ENCODE data around the gene CTIF.

Gene CTIF

GRCh38 chr18:48660346-48661228 is 121.8 kb downstream of the CTIF start:
- FAIRE-seq (no peak), DNase-seq (ENCODE audit: insufficient read length) (no peak)
- TF ChIP-seq POLR2A (IDR thresholded peaks at IDR 0.05; ENCODE audit: low read depth, low read length), result no peak
- no peak for TF ChIP-seq POLR2AphosphoS5 (IDR thresholded peaks at IDR 0.05; ENCODE audit: low read depth, low read length)
- TF ChIP-seq TAF1 (IDR thresholded peaks at IDR 0.05; ENCODE audit: borderline replicate concordance, low read depth, low read length), result no peak

- FAIRE-seq (no peak), DNase-seq (ENCODE audit: insufficient read length) (no peak)
- TF ChIP-seq POLR2A (IDR thresholded peaks at IDR 0.05; ENCODE audit: low read depth, low read length) (no peak), TAF1 (IDR thresholded peaks at IDR 0.05; ENCODE audit: borderline replicate concordance, low read depth, low read length) (no peak), POLR2AphosphoS5 (IDR thresholded peaks at IDR 0.05; ENCODE audit: low read depth, low read length) (no peak)
Observed at GRCh38 chr18:48661421-48661820, 122.6 kb downstream of the CTIF start.

GRCh38 chr18:48662011-48662661 is 123.3 kb downstream of the CTIF start:
- no peak for TF ChIP-seq POLR2AphosphoS5 (IDR thresholded peaks at IDR 0.05; ENCODE audit: low read depth, low read length)
- FAIRE-seq (peak; percentile 24), DNase-seq (ENCODE audit: insufficient read length) (no peak)

- FAIRE-seq (no peak), DNase-seq (ENCODE audit: insufficient read length) (no peak)
- TF ChIP-seq TAF1 (IDR thresholded peaks at IDR 0.05; ENCODE audit: borderline replicate concordance, low read depth, low read length) (no peak), POLR2AphosphoS5 (IDR thresholded peaks at IDR 0.05; ENCODE audit: low read depth, low read length) (no peak), POLR2A (IDR thresholded peaks at IDR 0.05; ENCODE audit: low read depth, low read length) (no peak)
Observed at GRCh38 chr18:48663096-48663930, 124.5 kb downstream of the CTIF start.

- DNase-seq (ENCODE audit: insufficient read length) (peak; percentile 75), FAIRE-seq (peak; percentile 85)
- TF ChIP-seq POLR2AphosphoS5 (IDR thresholded peaks at IDR 0.05; ENCODE audit: low read depth, low read length) (no peak), POLR2A (IDR thresholded peaks at IDR 0.05; ENCODE audit: low read depth, low read length) (no peak), TAF1 (IDR thresholded peaks at IDR 0.05; ENCODE audit: borderline replicate concordance, low read depth, low read length) (no peak)
Observed at GRCh38 chr18:48663931-48664847, 125.4 kb downstream of the CTIF start.

GRCh38 chr18:48665654-48666053 is 126.8 kb downstream of the CTIF start:
- FAIRE-seq, result peak; percentile 24

GRCh38 chr18:48666613-48667012 is 127.8 kb downstream of the CTIF start:
- no peak for FAIRE-seq
- no peak for DNase-seq (ENCODE audit: insufficient read length)
- no peak for TF ChIP-seq POLR2AphosphoS5 (IDR thresholded peaks at IDR 0.05; ENCODE audit: low read depth, low read length)
- TF ChIP-seq POLR2A (IDR thresholded peaks at IDR 0.05; ENCODE audit: low read depth, low read length), result no peak
- no peak for TF ChIP-seq TAF1 (IDR thresholded peaks at IDR 0.05; ENCODE audit: borderline replicate concordance, low read depth, low read length)

More at GRCh38 chr18:48665654-48666053, 126.8 kb downstream of the CTIF start:
- no peak for DNase-seq (ENCODE audit: insufficient read length)
- TF ChIP-seq TAF1 (IDR thresholded peaks at IDR 0.05; ENCODE audit: borderline replicate concordance, low read depth, low read length) (no peak), POLR2AphosphoS5 (IDR thresholded peaks at IDR 0.05; ENCODE audit: low read depth, low read length) (no peak), POLR2A (IDR thresholded peaks at IDR 0.05; ENCODE audit: low read depth, low read length) (no peak)

- TF ChIP-seq POLR2A (IDR thresholded peaks at IDR 0.05; ENCODE audit: low read depth, low read length) (no peak), POLR2AphosphoS5 (IDR thresholded peaks at IDR 0.05; ENCODE audit: low read depth, low read length) (no peak), TAF1 (IDR thresholded peaks at IDR 0.05; ENCODE audit: borderline replicate concordance, low read depth, low read length) (no peak)
- FAIRE-seq (peak; percentile 67), DNase-seq (ENCODE audit: insufficient read length) (no peak)
Observed at GRCh38 chr18:48667276-48668254, 128.7 kb downstream of the CTIF start.

DNA sequence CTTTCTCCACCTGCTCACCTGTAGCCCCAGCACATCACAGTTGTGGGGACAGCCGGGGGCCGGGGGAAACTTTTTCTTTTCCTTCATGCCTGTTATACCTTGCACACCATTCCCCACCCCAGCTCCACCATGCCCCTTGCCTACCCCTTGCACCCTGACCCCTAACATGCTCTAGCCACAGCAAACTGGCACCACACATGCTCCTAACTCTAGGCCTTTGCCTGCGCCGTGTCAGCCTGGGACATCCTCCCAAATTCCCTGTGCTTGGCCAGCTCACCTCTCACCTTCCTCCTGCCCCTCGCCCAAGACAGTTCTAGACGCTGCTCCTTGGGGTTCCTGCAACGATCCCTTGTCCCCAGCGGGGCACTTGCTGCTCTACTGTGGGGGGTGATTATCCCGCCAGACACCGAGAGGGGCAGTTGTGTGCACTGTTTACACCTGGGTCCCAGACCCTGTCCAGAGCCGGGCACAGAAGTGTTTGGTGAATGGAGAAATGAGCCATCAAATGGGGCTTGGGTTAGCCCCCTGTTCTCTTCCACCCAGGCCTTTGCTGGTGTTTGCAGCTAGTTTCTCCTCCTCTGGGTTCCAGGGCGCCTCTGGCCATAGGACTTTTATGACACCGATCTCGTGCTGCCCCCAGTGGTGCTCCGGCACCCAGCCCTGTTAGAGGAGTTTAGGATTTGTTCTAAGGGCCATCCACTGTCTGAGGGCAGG is 129.8 kb downstream of the CTIF start:
- DNase-seq (ENCODE audit: insufficient read length) (no peak), FAIRE-seq (no peak)
- TF ChIP-seq POLR2AphosphoS5 (IDR thresholded peaks at IDR 0.05; ENCODE audit: low read depth, low read length) (no peak), TAF1 (IDR thresholded peaks at IDR 0.05; ENCODE audit: borderline replicate concordance, low read depth, low read length) (no peak), POLR2A (IDR thresholded peaks at IDR 0.05; ENCODE audit: low read depth, low read length) (no peak)
